AG04449 (cell line): ENCODE measurements around the gene DIP2C.
"Not testable (repeated sequence)": the region's sequence is repeated elsewhere in the genome, so short reads cannot be mapped to it uniquely, and the experiment has no call there.

Source experiments
- CTCF ChIA-PET: fragments of 350-600 bp; formaldehyde crosslinking; extraction: SDS; loops from one replicate; lab custom pipeline; 2021; ENCODE audit warnings: antibody characterized with exemption; lab: Yijun Ruan, JAX
- POLR2A ChIA-PET: fragments of 400-600, 350-600 bp; formaldehyde crosslinking; extraction: SDS; loops from one replicate; lab custom pipeline; 2020; ENCODE audit warnings: antibody characterized with exemption, inconsistent platforms; lab: Yijun Ruan, JAX
- DNase-seq: peaks from one replicate; pipeline ENCODE4 v3.0.0-alpha.2; 2010; ENCODE audit warnings: low read depth, low spot score
- H3K4me3 ChIP-seq: 2 replicates; pipeline ENCODE4 v1.5.1; 2011; ENCODE audit warnings: low read depth, mild to moderate bottlenecking, control low read depth, low read length
- TF ChIP-seq, protein P1 (sequence below): IDR thresholded peaks from one replicate; pipeline ENCODE4 v1.5.1; 2011; ENCODE audit warnings: mild to moderate bottlenecking, moderate library complexity, low read length, control low read depth, inconsistent platforms; ENCODE audit not compliant: insufficient read depth; ENCODE audit errors: missing control alignments

Gene DIP2C

DNA sequence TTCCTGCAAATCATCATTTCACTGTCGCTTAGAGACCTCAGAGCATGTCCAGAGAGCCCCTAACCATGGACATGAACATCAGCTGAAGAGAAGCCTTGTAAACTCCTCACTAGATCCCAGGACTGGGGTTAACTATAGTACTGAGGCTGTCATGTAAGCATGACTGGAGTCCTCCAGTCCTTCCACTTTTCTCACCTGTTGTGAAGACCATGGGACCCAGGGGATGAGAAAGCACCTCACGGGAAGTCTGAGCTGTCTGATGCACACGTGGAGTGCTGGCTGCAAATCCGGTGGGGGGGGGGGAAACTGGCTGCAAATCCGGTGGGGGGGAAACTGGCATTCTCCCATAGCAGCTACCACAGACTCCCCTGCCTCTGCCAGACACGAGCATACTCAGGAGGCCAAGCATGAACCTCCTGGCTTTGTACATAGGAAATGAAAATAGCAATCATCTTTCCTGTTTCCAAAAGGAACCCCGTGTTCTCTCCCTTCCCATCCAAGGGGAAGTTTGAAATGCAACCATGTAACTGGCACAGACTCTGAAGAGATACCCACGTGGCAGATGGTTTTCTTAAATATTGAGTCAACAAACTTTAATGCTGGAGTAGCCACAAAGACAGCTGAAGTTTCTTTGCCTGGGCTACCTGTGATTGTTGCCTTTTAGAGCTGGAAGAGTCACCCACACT, 292.8 kb downstream of the DIP2C start:
- POLR2A ChIA-PET: no interaction called here
- CTCF ChIA-PET: interaction anchor here (1.6 kb wide), 1 partner anchor 10 kb away, joined by 5 read pairs; no protein-coding TSS in a partner anchor
- TF ChIP-seq, protein P1, sequence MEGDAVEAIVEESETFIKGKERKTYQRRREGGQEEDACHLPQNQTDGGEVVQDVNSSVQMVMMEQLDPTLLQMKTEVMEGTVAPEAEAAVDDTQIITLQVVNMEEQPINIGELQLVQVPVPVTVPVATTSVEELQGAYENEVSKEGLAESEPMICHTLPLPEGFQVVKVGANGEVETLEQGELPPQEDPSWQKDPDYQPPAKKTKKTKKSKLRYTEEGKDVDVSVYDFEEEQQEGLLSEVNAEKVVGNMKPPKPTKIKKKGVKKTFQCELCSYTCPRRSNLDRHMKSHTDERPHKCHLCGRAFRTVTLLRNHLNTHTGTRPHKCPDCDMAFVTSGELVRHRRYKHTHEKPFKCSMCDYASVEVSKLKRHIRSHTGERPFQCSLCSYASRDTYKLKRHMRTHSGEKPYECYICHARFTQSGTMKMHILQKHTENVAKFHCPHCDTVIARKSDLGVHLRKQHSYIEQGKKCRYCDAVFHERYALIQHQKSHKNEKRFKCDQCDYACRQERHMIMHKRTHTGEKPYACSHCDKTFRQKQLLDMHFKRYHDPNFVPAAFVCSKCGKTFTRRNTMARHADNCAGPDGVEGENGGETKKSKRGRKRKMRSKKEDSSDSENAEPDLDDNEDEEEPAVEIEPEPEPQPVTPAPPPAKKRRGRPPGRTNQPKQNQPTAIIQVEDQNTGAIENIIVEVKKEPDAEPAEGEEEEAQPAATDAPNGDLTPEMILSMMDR: no peak
- H3K4me3 ChIP-seq: no peak overlapping the region
- DNase-seq: no peak

DNA sequence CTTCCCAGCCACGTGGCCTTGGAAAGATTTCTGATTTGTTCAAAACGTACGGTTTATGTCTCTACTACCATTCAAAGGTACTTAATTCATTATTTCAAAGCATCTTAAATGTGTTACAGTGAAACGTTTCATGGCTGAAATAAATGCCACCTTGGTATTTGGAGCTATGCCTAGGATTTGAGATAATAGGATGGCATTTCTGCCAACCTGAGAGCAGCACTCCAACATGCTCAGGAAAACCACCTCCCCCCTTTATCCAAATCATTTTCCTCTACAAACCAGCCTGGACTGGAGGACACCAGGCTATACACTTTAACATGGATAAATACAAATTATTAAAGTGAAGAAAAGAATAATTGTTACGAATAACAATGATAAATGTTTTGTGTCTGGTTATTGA, 293.4 kb downstream of the DIP2C start:
- TF ChIP-seq, protein P1: no peak
- no peak for DNase-seq
- ChIA-PET CTCF (interaction anchor here (1.6 kb wide), 1 partner anchor 10 kb away, joined by 5 read pairs; no protein-coding TSS in a partner anchor), POLR2A (no interaction called here)
- H3K4me3 ChIP-seq: no peak overlapping the region

DNA sequence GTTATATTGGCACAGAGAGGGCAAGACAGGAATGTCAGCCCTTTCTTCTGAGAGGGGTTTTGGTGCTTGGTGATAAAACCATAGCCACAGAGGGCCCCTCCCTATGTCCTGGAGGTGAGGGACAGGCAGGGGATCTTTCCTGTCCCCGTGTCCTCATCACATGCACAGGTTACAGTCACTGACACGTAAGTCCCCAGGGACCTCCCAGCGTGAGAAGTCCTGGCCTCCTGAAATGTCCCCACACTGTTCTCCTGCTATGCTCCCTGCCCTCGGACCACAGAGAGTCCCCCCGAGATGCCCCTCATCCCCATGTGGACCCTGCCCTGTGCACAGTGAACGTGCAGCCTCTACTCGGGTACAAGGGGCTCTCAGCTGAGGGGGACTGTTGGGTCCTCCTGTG, 293.8 kb downstream of the DIP2C start:
- no peak overlapping the region for H3K4me3 ChIP-seq
- POLR2A ChIA-PET: no interaction called here
- TF ChIP-seq, protein P1: no peak
- no peak for DNase-seq
- CTCF ChIA-PET: no interaction called here

DNA sequence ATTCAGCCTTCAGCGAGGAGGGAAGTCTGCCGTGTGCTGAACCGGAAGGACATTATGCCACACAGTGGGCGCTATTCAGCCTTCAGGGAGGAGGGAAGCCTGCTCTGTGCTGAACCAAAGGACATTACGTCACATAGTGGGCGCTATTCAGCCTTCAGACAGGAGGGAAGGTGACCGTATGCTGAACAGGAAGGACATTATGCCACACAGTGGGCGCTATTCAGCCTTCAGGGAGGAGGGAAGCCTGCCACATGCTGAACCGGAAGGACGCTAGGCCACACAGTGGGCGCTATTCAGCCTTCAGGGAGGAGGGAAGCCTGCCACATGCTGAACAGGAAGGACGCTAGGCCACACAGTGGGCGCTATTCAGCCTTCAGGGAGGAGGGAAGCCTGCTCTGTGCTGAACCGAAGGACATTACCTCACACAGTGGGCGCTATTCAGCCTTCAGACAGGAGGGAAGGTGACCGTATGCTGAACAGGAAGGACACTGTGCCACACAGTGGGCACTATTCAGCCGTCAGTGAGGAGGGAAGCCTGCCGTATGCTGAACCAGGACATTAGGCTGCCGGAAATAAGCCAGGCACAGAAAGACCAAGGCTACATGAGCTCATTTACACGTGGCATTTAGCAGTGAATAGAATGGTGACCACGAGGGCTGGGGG, 294.9 kb downstream of the DIP2C start:
- CTCF ChIA-PET, DNase-seq, POLR2A ChIA-PET, H3K4me3 ChIP-seq: not testable (repeated sequence)

DNA sequence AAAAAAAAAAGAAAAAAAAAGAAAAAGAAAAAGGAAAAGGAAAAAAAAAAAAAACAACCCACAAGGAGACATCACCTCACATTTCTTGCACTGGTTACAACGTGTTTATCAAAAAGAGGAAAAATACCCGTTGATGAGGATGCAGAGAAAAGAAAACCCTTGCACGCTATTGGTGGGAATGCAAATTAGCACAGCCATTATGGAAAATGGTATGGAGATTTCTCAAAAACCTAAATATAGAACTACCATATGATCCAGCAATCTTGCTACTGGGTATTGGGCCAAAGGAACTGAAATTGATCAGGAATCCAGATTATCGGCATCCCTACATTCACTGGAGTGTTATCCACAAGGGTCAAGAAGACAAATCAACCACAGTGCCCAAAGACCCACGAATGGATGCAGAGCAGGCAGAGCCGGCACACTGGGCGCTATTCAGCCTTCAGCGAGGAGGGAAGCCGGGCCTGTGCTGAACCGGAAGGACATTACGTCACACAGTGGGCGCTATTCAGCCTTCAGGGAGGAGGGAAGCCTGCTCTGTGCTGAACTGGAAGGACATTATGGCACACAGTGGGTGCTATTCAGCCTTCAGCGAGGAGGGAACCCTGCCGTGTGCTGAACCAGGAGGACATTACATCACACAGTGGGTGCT, 295.6 kb downstream of the DIP2C start:
- ChIA-PET CTCF (no interaction called here), POLR2A (no interaction called here)
- TF ChIP-seq, protein P1: no peak
- H3K4me3 ChIP-seq: no peak overlapping the region
- DNase-seq: no peak

DNA sequence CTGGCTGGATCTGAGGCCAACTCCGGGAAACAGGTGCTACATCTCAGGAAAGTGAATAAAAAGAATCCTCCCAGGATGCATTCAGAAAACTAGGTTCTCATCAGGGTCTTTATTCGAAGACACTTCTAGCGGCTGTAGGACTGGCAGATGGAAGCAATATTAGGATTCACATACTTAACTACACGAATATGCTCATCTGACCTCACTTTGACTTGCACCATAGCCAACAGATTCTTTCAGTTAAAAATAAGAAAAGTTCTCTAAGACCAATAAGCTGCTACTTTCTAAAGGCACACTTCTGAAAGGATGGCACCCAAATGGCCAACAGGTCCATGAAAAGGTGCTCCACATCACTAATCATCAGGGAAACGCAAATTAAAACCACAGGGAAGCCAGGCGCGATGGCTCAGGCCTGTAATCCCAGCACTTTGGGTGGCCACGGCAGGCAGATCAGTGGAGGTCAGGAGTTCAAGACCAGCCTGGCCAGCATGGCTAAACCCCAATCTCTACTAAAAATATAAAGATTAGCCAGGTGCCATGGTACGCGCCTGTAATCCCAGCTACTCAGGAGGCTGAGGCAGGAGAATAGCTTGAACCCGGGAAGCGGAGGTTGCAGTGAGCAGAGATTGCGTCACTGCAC, 296.2 kb downstream of the DIP2C start:
- DNase-seq: no peak
- no peak overlapping the region for H3K4me3 ChIP-seq
- ChIA-PET POLR2A (no interaction called here), CTCF (no interaction called here)
- TF ChIP-seq, protein P1: no peak
